ENCODE data around the gene KIF5A.
"Not testable (repeated sequence)": the region's sequence is repeated elsewhere in the genome, so short reads cannot be mapped to it uniquely, and the experiment has no call there.

The KIF5A gene

DNA sequence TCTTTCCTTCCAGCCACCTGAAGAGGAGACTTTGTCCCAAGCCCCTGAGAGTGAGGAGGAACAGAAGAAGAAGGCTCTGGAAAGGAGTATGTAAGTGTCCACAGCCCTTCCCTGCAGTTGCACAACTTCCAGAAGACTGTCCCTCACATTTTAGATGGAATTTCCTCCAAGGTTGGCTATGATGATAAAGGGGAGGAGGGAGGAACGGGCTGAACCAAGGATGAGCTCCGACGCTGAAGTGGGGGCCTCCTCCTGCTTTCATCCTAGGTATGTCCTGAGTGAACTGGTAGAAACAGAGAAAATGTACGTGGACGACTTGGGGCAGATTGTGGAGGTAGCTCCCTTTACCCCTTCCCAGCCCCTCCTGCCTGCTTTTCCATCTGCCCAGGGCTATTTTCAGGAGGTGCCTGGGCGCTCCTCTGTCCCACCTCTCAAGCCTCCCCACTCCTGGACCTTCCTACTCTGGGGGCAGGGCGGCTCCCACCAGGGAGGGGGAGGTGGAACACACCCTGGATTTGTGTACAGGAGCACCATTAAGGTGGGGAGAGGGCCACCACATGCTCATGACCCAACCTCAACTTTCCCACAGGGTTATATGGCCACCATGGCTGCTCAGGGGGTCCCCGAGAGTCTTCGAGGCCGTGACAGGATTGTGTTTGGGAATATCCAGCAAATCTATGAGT is 63.7 kb downstream of the KIF5A start:
- no peak for DNase-seq (ENCODE audit: low read depth in 1 of 2, low spot score in 1 of 2)
- TF ChIP-seq JUND (IDR thresholded peaks at IDR 0.05; ENCODE audit: low read depth) = no peak
- in situ Hi-C loops (cut with HindIII; ENCODE audit: low pct_unique_long_range_greater_than_20kb, low sequenced_read_pairs) = no loop called here

DNA sequence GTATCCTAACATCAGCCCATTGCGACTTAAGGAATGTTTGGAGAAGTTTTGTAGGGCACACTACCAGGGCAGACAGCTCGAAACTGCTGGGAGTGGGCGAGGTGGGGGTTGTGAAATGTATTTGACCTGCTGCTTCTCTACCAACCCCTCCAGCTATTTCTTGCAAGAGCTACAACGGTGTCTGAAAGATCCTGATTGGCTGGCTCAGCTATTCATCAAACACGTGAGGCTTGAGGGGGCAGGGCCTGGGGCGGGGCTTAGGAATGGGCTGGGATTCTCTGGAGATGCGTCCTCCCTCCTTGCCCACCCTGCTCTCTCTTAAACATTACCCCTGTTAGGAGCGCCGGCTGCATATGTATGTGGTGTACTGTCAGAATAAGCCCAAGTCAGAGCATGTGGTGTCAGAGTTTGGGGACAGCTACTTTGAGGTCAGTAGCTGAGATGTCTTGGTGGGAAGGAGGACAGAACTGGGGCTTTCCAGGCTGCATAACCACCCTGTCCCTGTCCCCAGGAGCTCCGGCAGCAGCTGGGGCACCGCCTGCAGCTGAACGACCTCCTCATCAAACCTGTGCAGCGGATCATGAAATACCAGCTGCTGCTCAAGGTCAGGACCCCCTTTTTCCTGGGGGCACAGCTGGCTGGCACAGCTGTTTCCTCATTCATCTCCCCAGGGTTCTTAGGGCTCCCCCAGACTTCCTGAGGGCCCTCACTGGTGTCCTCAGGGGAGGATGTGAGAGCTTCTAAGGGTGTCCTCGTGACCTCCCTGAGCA is 64.5 kb downstream of the KIF5A start:
- TF ChIP-seq JUND (IDR thresholded peaks at IDR 0.05; ENCODE audit: low read depth) = no peak
- in situ Hi-C loops (cut with HindIII; ENCODE audit: low pct_unique_long_range_greater_than_20kb, low sequenced_read_pairs) = no loop called here
- peak; percentile 71 to 82 for DNase-seq (ENCODE audit: low read depth in 1 of 2, low spot score in 1 of 2)

DNA sequence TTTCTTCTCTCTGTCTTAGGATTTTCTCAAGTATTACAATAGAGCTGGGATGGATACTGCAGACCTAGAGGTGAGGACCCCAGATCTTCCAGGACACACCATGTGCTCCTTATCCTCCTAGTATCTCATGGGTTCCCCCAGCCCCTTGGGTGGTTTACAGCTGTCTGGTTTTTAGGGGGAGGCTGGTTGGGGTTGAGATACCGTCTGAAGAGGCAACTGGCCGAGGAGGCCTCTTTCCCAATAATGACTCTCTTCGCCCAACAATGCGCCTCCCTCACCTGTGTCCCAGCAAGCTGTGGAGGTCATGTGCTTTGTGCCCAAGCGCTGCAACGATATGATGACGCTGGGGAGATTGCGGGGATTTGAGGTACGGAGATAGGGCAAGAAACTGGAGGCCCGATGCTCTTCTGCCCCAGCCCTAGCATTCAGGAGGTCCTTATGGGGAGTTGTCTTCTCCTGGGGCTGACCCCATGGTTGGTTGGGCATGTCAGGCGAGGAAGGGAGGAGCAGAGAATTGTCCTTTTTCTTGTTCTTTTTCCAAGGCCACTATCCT is 65.2 kb downstream of the KIF5A start:
- in situ Hi-C loops (cut with HindIII; ENCODE audit: low pct_unique_long_range_greater_than_20kb, low sequenced_read_pairs) = no loop called here

DNA sequence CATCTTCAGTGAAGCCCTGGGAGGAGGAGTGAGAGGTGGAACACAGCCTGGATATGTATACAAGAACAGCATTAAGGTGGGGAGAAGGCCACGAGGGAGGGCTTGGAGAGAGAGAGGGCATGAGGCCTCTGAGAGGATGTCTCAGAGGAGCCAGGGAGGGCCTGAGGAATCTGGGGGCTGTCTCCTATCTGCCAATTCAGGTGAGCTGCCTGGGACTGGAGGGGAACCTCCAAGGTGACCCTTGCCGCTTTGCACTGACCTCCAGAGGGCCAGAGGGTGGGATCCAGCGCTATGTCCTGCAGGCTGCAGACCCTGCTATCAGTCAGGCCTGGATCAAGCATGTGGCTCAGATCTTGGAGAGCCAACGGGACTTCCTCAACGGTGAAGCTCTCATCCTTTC is 65.8 kb downstream of the KIF5A start:
- DNase-seq (ENCODE audit: low read depth in 1 of 2, low spot score in 1 of 2) = no peak
- in situ Hi-C loops (cut with HindIII; ENCODE audit: low pct_unique_long_range_greater_than_20kb, low sequenced_read_pairs) = no loop called here
- no peak for TF ChIP-seq JUND (IDR thresholded peaks at IDR 0.05; ENCODE audit: low read depth)

More for the DNA sequence above, 65.2 kb downstream of the KIF5A start:
- no peak for DNase-seq (ENCODE audit: low read depth in 1 of 2, low spot score in 1 of 2)
- no peak for TF ChIP-seq JUND (IDR thresholded peaks at IDR 0.05; ENCODE audit: low read depth)

DNA sequence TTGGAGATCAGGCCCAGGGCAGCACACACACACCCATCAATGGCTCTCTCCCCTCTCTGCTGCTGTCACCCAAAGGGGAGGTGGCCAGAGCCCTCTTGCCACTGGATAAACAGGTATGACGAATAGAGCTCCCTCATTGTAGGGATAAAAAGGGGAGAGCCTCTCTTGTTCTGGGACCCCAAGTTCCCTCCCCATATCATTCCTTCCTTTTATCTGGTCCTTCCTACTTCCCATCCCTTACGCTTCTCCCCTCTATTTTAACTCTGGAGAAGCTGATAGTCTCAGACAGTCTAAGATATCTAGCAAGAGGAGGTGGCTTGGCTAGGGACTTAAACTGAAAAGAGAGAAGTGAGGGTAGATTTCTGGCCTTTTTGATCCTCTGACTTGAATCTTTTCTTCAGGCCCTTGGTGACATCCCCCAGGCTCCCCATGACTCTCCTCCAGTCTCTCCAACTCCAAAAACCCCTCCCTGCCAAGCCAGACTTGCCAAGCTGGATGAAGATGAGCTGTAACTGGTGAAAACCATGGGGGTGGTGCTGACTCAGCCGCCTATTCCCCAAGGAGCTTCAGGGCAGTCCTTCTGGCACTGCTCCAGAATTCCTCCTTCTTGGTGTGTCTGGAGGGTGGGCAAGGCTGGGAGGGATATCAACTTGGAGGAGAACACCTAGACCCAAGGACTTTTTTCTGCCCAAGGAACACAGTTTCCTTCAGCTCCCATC is 66.7 kb downstream of the KIF5A start:
- in situ Hi-C loops (cut with HindIII; ENCODE audit: low pct_unique_long_range_greater_than_20kb, low sequenced_read_pairs) = no loop called here
- no peak for DNase-seq (ENCODE audit: low read depth in 1 of 2, low spot score in 1 of 2)
- TF ChIP-seq JUND (IDR thresholded peaks at IDR 0.05; ENCODE audit: low read depth) = no peak

DNA sequence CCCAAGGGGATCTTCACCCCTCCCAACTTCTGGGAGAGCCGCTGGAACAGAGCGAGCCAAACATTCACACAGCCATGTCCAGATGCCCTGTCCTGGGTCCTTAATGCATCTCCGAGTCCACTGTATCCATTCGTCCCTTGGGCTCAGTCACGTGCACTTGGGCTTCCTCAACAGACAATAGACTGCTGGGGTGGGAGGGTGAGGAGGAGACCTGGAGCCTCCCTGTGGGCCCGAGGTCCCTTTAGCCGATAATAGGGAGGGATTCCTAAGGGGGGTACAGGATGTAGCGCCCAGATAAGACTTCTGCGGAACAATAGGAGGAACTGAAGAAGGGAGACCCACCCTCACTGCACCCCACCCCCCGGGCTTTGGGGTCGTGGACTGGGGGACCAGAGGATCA is 68.1 kb downstream of the KIF5A start:
- TF ChIP-seq JUND (IDR thresholded peaks at IDR 0.05; ENCODE audit: low read depth) = no peak
- no peak for DNase-seq (ENCODE audit: low read depth in 1 of 2, low spot score in 1 of 2)
- in situ Hi-C loops (cut with HindIII; ENCODE audit: low pct_unique_long_range_greater_than_20kb, low sequenced_read_pairs) = no loop called here

DNA sequence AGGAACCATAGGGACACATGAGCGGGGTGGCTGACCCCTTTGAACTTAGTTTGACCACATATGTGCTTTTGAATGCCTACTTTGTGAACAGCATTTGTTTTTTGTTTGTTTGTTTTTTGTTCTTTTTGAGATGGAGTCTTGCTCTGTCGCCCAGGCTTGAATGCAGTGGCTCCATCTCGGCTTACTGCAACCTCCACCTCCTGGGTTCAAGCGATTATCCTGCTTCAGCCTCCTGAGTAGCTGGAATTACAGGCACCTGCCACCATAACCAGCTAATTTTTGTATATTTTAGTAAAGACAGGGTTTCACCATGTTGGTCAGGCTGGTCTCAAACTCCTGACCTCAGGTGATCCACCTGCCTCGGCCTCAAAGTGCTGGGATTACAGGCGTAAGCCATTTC is 68.6 kb downstream of the KIF5A start:
- in situ Hi-C loops (cut with HindIII; ENCODE audit: low pct_unique_long_range_greater_than_20kb, low sequenced_read_pairs); DNase-seq (ENCODE audit: low read depth in 1 of 2, low spot score in 1 of 2): not testable (repeated sequence)

DNA sequence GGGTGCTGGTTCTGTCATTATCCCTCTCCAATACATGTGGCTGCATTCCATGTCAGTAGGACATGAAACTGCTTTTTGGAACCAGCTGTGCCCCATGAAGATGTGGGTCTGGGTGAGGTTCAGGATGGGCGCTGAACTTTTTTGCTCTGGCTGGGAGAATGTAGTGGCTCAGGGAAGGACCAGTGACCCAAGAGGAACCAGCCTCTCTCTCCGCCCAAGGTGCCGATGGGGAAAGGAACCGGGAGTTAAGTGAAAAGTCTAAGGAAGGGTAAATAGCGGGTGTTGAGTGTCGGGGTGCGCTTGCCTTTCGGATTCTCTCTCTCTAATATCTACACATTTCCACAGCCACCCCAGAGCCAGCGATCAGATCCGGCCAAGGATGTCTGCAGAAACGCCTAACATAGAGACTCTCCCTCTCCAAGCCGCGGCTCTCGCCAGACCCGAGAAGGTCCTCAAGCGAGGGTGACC is 69.2 kb downstream of the KIF5A start:
- DNase-seq (ENCODE audit: low read depth in 1 of 2, low spot score in 1 of 2) = no peak
- TF ChIP-seq JUND (IDR thresholded peaks at IDR 0.05; ENCODE audit: low read depth) = no peak
- in situ Hi-C loops (cut with HindIII; ENCODE audit: low pct_unique_long_range_greater_than_20kb, low sequenced_read_pairs) = no loop called here

DNA sequence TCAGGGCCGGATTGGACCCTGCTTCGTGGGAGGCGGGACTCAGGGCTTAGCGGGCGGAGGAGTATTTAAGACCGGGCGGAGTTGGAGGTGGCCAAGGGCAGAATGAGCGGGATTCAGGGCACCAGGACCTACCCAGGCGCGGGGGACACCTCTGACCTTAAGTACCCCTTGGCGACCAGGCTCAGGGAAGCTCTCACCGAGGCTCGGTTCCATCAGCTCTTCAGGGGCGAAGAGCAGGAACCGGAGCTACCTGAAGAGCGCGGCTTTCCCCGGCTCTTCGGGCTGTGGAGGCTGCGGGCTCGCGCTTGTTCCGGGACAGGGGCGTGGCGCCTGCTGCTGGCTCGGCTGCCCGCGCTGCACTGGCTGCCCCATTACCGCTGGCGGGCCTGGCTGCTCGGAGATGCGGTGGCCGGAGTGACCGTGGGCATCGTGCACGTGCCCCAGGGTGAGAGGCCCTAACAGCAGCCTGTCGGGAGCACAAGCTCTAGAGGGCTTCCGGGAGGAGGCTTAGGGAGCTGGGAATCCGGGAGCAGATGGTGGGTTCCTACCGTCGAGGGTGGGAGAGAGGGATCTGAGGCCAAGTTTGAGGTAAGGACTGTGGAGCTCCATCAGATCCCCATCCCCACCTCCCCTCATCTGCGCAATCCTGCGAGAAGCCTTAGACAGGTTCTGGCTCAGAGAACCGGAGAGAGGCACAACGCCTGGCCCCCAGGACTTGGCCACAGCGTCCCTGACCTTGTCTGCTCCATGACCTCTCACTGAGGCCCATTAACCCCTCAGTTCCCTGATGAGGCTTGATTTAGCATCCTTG is 69.8 kb downstream of the KIF5A start:
- no peak for TF ChIP-seq JUND (IDR thresholded peaks at IDR 0.05; ENCODE audit: low read depth)
- no peak for DNase-seq (ENCODE audit: low read depth in 1 of 2, low spot score in 1 of 2)
- in situ Hi-C loops (cut with HindIII; ENCODE audit: low pct_unique_long_range_greater_than_20kb, low sequenced_read_pairs) = no loop called here

DNA sequence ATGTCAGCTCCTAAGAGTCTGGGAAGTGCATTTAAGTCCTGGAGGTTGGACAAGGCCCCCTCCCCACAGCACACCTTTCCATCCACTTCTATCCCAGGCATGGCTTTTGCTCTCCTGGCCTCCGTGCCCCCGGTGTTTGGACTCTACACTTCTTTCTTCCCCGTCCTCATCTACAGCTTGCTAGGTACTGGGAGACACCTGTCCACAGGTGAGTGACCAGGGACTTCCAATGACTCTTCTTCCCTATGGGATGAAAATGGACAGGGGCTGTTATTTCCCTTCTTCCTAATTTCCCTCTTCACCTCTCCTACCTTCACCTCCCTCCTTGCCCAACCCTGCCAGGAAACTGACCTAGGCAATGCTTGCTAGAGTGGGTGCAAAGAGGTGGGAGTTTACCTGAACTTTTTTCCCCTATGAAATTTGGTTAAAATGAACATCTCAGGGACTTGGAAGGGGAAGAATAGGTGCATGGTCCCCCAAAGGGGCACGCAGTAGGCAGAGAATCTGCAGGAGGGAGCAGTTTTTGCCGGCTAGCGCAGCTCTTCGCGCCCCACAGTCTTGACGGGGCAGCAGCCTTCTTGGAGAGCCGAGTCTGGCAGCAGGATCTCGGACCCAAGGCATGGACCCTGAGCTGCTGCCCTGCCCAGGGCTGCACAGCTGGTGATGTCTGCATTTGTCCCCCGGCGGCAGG is 70.5 kb downstream of the KIF5A start:
- DNase-seq (ENCODE audit: low read depth in 1 of 2, low spot score in 1 of 2) = no peak
- no peak for TF ChIP-seq JUND (IDR thresholded peaks at IDR 0.05; ENCODE audit: low read depth)
- in situ Hi-C loops (cut with HindIII; ENCODE audit: low pct_unique_long_range_greater_than_20kb, low sequenced_read_pairs) = no loop called here

DNA sequence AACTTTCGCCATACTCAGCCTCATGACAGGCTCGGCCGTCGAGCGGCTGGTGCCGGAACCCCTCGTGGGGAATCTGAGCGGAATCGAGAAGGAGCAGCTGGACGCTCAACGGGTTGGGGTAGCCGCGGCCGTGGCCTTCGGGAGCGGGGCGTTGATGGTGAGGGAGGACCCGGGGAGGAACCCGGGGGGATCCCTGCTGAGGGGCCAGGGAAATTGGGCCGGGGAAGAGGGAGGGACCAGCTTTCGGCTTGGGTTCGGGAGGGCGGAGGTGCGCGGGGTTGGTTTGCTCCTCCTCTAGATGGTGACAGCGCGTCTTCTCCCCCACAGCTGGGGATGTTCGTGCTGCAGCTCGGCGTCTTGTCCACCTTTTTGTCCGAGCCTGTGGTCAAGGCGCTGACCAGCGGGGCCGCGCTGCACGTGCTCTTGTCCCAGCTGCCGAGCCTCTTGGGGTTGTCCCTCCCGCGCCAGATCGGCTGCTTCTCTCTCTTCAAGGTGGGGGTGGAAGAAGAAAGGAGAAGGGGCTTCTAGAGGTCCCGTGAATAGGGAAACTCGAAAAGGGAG is 71.2 kb downstream of the KIF5A start:
- DNase-seq (ENCODE audit: low read depth in 1 of 2, low spot score in 1 of 2) = no peak

More for the DNA sequence above, 71.2 kb downstream of the KIF5A start:
- in situ Hi-C loops (cut with HindIII; ENCODE audit: low pct_unique_long_range_greater_than_20kb, low sequenced_read_pairs) = no loop called here
- TF ChIP-seq JUND (IDR thresholded peaks at IDR 0.05; ENCODE audit: low read depth) = no peak

All from T47D (cell line).